Bronchial smooth muscle cell (primary cell): ENCODE results near the gene REC8. TPM values are rescaled to one million over a fixed set of nuclear protein-coding genes. Genes with fewer than 3 reads are reported as not detected.

Experiments used
- total RNA-seq: library from RNA; depleted of rRNA; stranded (reverse); fragments of >200 nt; gene quantifications from 2 replicates; pipeline ENCODE4 v1.2.1, GENCODE V29; 2014

Gene REC8
- total RNA-seq, 1 donor from 2014 or later = 1.4 TPM

Other genes starting within 250 kb of the REC8 start
- 61.6 and 72.0 TPM in 2 replicates for gene DHRS4, start 218.3 kb upstream of the REC8 start, total RNA-seq
- 21.6 and 26.6 TPM in 2 replicates for gene DHRS4L2, start 183.2 kb upstream of the REC8 start, total RNA-seq
- gene CARMIL3, start 120.1 kb upstream of the REC8 start, total RNA-seq = under 0.01 and 0.17 TPM in 2 replicates
- not detected in 2 replicates for gene CPNE6, start 100.5 kb upstream of the REC8 start, total RNA-seq
- 14.5 and 17.0 TPM in 2 replicates for gene PCK2, start 77.8 kb upstream of the REC8 start, total RNA-seq
- 58.0 and 74.9 TPM in 2 replicates for gene DCAF11, start 57.3 kb upstream of the REC8 start, total RNA-seq
- gene NRL, start 57.1 kb upstream of the REC8 start, total RNA-seq = 0.95 and 1.0 TPM in 2 replicates
- gene FITM1, start 41.4 kb upstream of the REC8 start, total RNA-seq = 0.16 TPM in 1 of 2 replicates, not detected in the other
- 93.1 and 102 TPM in 2 replicates for gene PSME1, start 35.9 kb upstream of the REC8 start, total RNA-seq
- 11.9 and 13.9 TPM in 2 replicates for gene EMC9, start 30.5 kb upstream of the REC8 start, total RNA-seq
- 60.0 and 106 TPM in 2 replicates for gene PSME2, start 25.5 kb upstream of the REC8 start, total RNA-seq
- gene RNF31, start 24.6 kb upstream of the REC8 start, total RNA-seq = 22.2 and 25.8 TPM in 2 replicates
- 101 and 116 TPM in 2 replicates for gene IRF9, start 10.8 kb upstream of the REC8 start, total RNA-seq
- 24.0 and 24.3 TPM in 2 replicates for gene IPO4, start 16.7 kb downstream of the REC8 start, total RNA-seq
- gene TM9SF1, start 23.4 kb downstream of the REC8 start, total RNA-seq = 50.9 and 54.5 TPM in 2 replicates
- gene TSSK4, start 33.6 kb downstream of the REC8 start, total RNA-seq = 0.16 TPM in 1 of 2 replicates, not detected in the other
- gene CHMP4A, start 41.4 kb downstream of the REC8 start, total RNA-seq = 18.6 and 23.8 TPM in 2 replicates
- 15.3 and 17.8 TPM in 2 replicates for gene MDP1, start 44.0 kb downstream of the REC8 start, total RNA-seq
- gene NEDD8, start 60.3 kb downstream of the REC8 start, total RNA-seq = 277 and 335 TPM in 2 replicates
- gene GMPR2, start 60.8 kb downstream of the REC8 start, total RNA-seq = 118 and 120 TPM in 2 replicates
- gene TINF2, start 70.5 kb downstream of the REC8 start, total RNA-seq = 36.6 and 48.1 TPM in 2 replicates
- gene TGM1, start 91.1 kb downstream of the REC8 start, total RNA-seq = 0.16 and 0.86 TPM in 2 replicates
- 16.9 and 18.7 TPM in 2 replicates for gene RABGGTA, start 99.5 kb downstream of the REC8 start, total RNA-seq
- gene DHRS1, start 127.7 kb downstream of the REC8 start, total RNA-seq = 11.2 and 14.7 TPM in 2 replicates
- gene NOP9, start 127.8 kb downstream of the REC8 start, total RNA-seq = 13.4 and 13.9 TPM in 2 replicates
- 1.3 and 1.4 TPM in 2 replicates for gene CIDEB, start 135.9 kb downstream of the REC8 start, total RNA-seq
- 1.9 and 2.7 TPM in 2 replicates for gene LTB4R2, start 138.1 kb downstream of the REC8 start, total RNA-seq
- 0.94 and 1.1 TPM in 2 replicates for gene LTB4R, start 139.4 kb downstream of the REC8 start, total RNA-seq
- gene ADCY4, start 163.0 kb downstream of the REC8 start, total RNA-seq = 1.4 and 9.3 TPM in 2 replicates
- gene RIPK3, start 167.9 kb downstream of the REC8 start, total RNA-seq = 2.5 and 6.2 TPM in 2 replicates
- 74.6 and 97.9 TPM in 2 replicates for gene NFATC4, start 196.1 kb downstream of the REC8 start, total RNA-seq
- gene NYNRIN, start 226.9 kb downstream of the REC8 start, total RNA-seq = 17.5 and 19.7 TPM in 2 replicates